Suprapubic skin (tissue), 4 donors: ENCODE measurements around the gene ADCY5. TPM values are rescaled to one million over a fixed set of nuclear protein-coding genes. Genes with fewer than 3 reads are reported as not detected.
"Not testable (repeated sequence)": the region's sequence is repeated elsewhere in the genome, so short reads cannot be mapped to it uniquely, and the experiment has no call there.

ENCODE experiments used
- DNase-seq, 2 donors: peaks; one replicate each; pipeline ENCODE4 v3.0.0-alpha.2; 2019; ENCODE audit warnings: low spot score in 2 of 2
- H3K27ac ChIP-seq: fragments of 200-600 bp; sonication (generic); one replicate; pipeline ENCODE4 v1.5.1; 2019
- H3K27me3 ChIP-seq: fragments of 200-600 bp; sonication (generic); one replicate; pipeline ENCODE4 v1.5.1; 2019
- H3K36me3 ChIP-seq: fragments of 200-600 bp; sonication (generic); one replicate; pipeline ENCODE4 v1.5.1; 2019
- H3K4me1 ChIP-seq: fragments of 200-600 bp; sonication (generic); one replicate; pipeline ENCODE4 v1.5.1; 2019
- H3K4me3 ChIP-seq: fragments of 200-600 bp; sonication (generic); one replicate; pipeline ENCODE4 v1.5.1; 2019; ENCODE audit warnings: mild to moderate bottlenecking
- H3K9me3 ChIP-seq: fragments of 200-600 bp; sonication (generic); one replicate; pipeline ENCODE4 v1.5.1; 2019
- EP300 ChIP-seq: sonication (generic); formaldehyde crosslinking; IDR thresholded peaks from one replicate; pipeline ENCODE4 v1.6.1; 2017; ENCODE audit warnings: antibody characterized with exemption
- POLR2A ChIP-seq, 2 donors: fragments of 450-650 bp; IDR thresholded peaks; one replicate each; pipeline ENCODE4 v1.6.1; 2017; ENCODE audit warnings: antibody characterized with exemption in 2 of 2, mild to moderate bottlenecking in 2 of 2, moderate library complexity in 2 of 2
- POLR2AphosphoS5 ChIP-seq, 3 donors: sonication (generic); formaldehyde crosslinking; IDR thresholded peaks; one replicate each; pipeline ENCODE4 v1.6.1; 2017; ENCODE audit warnings: antibody characterized with exemption in 3 of 3
- WGBS: methylation state at CpG from one replicate; pipeline ENCODE4 v1.1.5; 2018; 5-methylcytosine and 5-hydroxymethylcytosine counted together
- total RNA-seq, 4 donors: library from RNA; depleted of rRNA; stranded (reverse); fragments of >200 nt; gene quantifications; one replicate each; pipeline ENCODE4 v1.1.0, GENCODE V29; 2016
- TF ChIP-seq, protein P1 (sequence below), 2 donors: fragments of 200-600 bp in 1 of 2; fragments of 450-650 bp in 1 of 2; sonication (generic) in 1 of 2; IDR thresholded peaks; one replicate each; pipeline ENCODE4 v1.5.1; 2016 to 2019; ENCODE audit warnings: antibody characterized with exemption in 2 of 2, mild to moderate bottlenecking in 1 of 2, moderate library complexity in 1 of 2

Gene ADCY5
- total RNA-seq, 4 donors from 2014 or later: 1.4 to 4.9 (median 4.0) TPM

DNA sequence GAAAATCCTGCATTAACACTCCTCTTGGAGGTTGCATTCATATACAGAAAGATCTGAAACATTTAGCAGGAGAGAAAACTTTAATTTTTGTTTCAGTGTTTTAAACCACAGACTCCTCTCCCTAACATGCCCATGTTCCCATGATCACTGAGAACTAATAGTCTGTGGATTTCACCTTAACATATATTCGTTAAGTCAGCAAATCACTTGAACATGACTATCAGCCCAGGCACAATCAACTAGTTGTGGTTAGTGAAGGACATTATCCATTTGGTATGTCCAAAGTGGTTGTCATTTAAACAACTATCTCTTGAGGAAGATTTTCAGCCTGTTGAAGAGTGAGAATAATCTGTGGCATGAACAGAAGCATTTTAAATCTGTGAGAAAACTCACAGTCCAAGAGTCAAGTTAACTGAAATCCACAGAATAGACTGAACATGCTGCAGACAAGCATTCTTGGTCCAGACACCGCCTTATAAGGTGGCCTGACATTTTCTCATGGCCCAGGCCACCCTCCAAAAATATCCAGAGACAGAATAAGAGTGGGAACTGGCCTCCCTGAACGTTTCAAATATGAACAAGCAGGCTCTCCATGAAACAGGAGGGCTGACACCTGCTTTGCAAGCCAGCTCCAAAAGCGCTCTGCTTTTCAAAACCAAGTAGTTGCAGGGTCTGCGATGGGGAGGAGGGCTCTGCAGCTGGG, 39.9 kb upstream of the ADCY5 start:
- 72% methylated on average over 5 of the region's 5 CpGs for WGBS
- peaks cover 17% of the 10 kb centered on the region for H3K36me3 ChIP-seq
- no peaks in the 10 kb centered on the region for H3K27me3 ChIP-seq
- H3K9me3 ChIP-seq: no peaks in the 10 kb centered on the region
- no peak overlapping the region for H3K4me3 ChIP-seq
- TF ChIP-seq EP300: no peak
- TF ChIP-seq, protein P1, sequence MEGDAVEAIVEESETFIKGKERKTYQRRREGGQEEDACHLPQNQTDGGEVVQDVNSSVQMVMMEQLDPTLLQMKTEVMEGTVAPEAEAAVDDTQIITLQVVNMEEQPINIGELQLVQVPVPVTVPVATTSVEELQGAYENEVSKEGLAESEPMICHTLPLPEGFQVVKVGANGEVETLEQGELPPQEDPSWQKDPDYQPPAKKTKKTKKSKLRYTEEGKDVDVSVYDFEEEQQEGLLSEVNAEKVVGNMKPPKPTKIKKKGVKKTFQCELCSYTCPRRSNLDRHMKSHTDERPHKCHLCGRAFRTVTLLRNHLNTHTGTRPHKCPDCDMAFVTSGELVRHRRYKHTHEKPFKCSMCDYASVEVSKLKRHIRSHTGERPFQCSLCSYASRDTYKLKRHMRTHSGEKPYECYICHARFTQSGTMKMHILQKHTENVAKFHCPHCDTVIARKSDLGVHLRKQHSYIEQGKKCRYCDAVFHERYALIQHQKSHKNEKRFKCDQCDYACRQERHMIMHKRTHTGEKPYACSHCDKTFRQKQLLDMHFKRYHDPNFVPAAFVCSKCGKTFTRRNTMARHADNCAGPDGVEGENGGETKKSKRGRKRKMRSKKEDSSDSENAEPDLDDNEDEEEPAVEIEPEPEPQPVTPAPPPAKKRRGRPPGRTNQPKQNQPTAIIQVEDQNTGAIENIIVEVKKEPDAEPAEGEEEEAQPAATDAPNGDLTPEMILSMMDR (IDR thresholded peaks at IDR 0.05): no peak
- no peak for TF ChIP-seq POLR2AphosphoS5 (IDR thresholded peaks at IDR 0.05)
- no peak for TF ChIP-seq POLR2A (IDR thresholded peaks at IDR 0.05)
- H3K27ac ChIP-seq: no peak overlapping the region
- DNase-seq: no peak
- no peaks in the 10 kb centered on the region for H3K4me1 ChIP-seq

DNA sequence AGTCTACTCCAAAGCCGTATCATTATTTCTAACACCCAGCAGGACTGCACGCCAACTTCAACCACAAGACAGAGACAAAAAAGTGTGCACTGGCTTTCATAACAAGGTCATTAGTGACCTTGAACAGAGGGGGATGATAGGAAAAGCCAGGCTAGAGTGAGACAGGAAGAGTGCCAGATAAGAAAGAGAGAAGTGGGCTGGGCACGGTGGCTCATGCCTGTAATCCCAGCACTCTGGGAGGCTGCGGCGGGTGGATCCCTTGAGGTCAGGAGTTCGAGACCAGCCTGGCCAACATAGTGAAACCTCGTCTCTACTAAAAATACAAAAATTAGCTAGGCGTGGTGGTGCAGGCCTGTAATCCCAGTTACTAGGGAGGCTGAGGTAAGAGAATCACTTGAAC, 38.2 kb upstream of the ADCY5 start:
- WGBS: 81% methylated on average over 8 of the region's 8 CpGs
- H3K27me3 ChIP-seq, DNase-seq, H3K27ac ChIP-seq, H3K9me3 ChIP-seq, H3K4me1 ChIP-seq, H3K4me3 ChIP-seq: not testable (repeated sequence)
- H3K36me3 ChIP-seq: peaks cover 11% of the 10 kb centered on the region

DNA sequence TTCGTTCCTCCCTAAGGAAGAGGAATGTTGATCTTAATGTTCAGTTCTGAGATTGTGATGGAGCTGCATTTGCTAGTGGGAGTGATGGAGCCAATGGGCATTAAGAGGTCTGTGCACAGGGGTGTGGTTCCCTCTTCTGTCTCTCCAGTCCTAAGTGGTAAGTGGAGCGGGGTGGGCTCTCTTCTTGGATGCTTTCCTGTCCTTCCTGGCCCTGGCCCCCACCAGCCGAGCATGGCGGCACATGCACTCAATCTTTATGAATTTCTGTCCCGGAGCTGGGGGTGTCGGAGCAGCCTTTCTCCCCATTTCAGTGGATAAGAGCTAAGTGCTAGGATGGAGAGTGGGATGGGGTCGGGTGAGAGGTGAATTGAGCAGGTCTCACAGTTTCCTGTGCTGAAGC, 37.6 kb upstream of the ADCY5 start:
- TF ChIP-seq, protein P1 (IDR thresholded peaks at IDR 0.05): no peak
- TF ChIP-seq EP300: no peak
- no peak for TF ChIP-seq POLR2AphosphoS5 (IDR thresholded peaks at IDR 0.05)
- no peak for TF ChIP-seq POLR2A (IDR thresholded peaks at IDR 0.05)
- H3K27me3 ChIP-seq: no peaks in the 10 kb centered on the region
- peaks cover 11% of the 10 kb centered on the region for H3K36me3 ChIP-seq
- 96% methylated on average over 7 of the region's 7 CpGs for WGBS
- no peaks in the 10 kb centered on the region for H3K9me3 ChIP-seq
- no peak overlapping the region for H3K4me3 ChIP-seq
- no peak overlapping the region for H3K27ac ChIP-seq
- DNase-seq: no peak
- H3K4me1 ChIP-seq: no peaks in the 10 kb centered on the region

DNA sequence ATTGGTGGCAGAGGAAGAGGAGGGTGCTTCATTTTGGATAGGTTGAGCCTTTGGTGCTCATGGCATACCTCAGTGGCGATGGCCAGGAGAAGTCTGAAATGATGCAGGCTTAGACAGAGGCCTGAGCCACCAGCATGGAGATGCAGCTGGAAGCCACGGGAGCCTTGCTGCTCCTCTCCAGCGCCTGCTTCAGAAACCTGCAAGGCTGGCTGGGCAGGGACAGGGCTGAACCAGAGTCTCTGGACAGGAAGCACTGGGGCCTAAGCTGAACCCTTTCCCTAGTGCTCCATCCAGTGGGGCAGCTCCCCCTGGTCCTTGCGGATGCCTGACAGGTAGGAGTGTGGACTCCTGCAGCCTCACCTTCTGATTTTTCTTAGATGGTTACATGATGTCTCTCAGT, 36.7 kb upstream of the ADCY5 start:
- no peak for DNase-seq
- WGBS: 76% methylated on average over 4 of the region's 4 CpGs

DNA sequence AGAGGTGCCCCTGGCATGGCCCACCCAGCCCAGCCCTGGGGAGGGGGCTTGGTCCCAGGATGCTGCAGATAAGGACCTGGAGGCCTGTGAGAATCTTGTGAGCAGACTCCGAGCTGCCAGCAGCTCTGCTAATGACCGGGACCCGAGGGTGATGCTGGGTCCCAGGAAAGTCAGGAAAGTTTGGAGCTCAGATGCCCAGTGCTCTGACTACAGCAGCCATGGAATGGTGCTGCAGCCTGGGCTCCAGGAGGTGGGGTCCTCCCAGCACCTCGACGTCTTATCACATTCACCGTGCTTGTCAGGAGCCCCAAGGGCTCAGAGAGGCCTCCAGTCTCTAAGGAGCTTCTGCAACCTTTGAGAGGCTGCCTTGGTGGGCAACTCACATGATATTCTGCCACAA, 34.3 kb upstream of the ADCY5 start:
- H3K4me3 ChIP-seq: no peak overlapping the region
- no peaks in the 10 kb centered on the region for H3K36me3 ChIP-seq
- no peak for DNase-seq
- no peak overlapping the region for H3K27ac ChIP-seq
- TF ChIP-seq, protein P1 (IDR thresholded peaks at IDR 0.05): no peak
- TF ChIP-seq POLR2A (IDR thresholded peaks at IDR 0.05) (no peak), EP300 (no peak), POLR2AphosphoS5 (IDR thresholded peaks at IDR 0.05) (no peak)
- no peaks in the 10 kb centered on the region for H3K4me1 ChIP-seq
- 89% methylated on average over 5 of the region's 6 CpGs for WGBS
- no peaks in the 10 kb centered on the region for H3K27me3 ChIP-seq
- no peaks in the 10 kb centered on the region for H3K9me3 ChIP-seq

More for the DNA sequence above, 36.7 kb upstream of the ADCY5 start:
- Histone ChIP-seq H3K4me3 (no peak overlapping the region), H3K27me3 (no peaks in the 10 kb centered on the region), H3K36me3 (peaks cover 2% of the 10 kb centered on the region), H3K27ac (no peak overlapping the region), H3K4me1 (no peaks in the 10 kb centered on the region), H3K9me3 (no peaks in the 10 kb centered on the region)
- TF ChIP-seq, protein P1 (IDR thresholded peaks at IDR 0.05): no peak
- TF ChIP-seq POLR2A (IDR thresholded peaks at IDR 0.05) (no peak), EP300 (no peak), POLR2AphosphoS5 (IDR thresholded peaks at IDR 0.05) (no peak)
